Measurements from ENCODE around the gene NCR3LG1. TPM values are rescaled to one million over a fixed set of nuclear protein-coding genes. Genes with fewer than 3 reads are reported as not detected.

The NCR3LG1 gene
- total and polyA plus RNA-seq, 2 donors (not counting 3 experiments of a cell fraction or from before 2014, with no cell fraction given), result 2.2 to 8.1 TPM

DNA sequence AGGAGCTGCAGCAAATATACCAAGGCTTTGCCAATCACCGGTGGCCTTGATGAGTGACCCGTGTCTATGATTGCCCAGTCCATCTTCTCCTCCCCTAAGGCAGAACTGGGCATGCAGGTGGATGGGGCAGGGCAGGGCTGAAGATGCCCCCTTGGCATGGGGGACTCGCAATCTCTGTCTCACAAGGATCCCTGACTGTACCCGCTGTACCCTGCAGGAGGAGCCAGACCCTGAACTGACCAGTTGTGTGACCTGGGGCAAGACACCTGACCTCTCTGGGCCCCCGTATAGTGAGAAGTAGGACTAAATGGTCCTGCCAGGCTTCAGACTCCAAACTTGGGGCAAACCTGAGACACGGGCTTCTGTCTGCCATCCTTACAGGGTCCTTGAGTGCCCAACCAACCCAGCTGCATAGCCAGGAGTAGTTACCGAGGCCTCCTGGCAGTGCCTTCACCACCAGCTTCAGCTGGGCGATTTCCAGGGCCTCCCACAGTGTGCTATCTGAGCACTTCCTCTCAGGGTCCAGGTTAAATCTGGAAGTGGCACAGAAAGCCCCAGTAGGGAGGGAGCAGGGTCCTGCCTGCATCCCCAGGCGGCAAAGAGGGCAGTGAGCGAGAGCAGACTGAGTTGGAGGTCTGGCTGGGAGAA is 43.3 kb downstream of the NCR3LG1 start:
- Histone ChIP-seq H2AFZ (ENCODE audit: low read depth, low read length) (no peak overlapping the region), H3K4me2 (ENCODE audit: insufficient read depth, low read length) (no peak overlapping the region), H3K4me1 (ENCODE audit: control insufficient read depth, extremely low read depth, insufficient read depth, low read length) (no peaks in the 10 kb centered on the region), H3K27me3 (ENCODE audit: control insufficient read depth in 2 of 2, insufficient read depth in 2 of 2, low read length in 2 of 2) (peaks cover 6 to 14% of the 10 kb centered on the region in 2 experiments), H3K27ac (ENCODE audit: insufficient read depth, low read depth, low read length) (no peak overlapping the region), H3K4me3 (replicated peaks in 1 of 3; ENCODE audit: insufficient read depth in 1 of 3, low read depth in 1 of 3, low read length in 3 of 3) (no peak overlapping the region), H3K9me1 (replicated peaks; ENCODE audit: control insufficient read depth, extremely low read depth, insufficient read depth, low read length) (no peaks in the 10 kb centered on the region), H3K9ac (replicated peaks; ENCODE audit: extremely low read depth, insufficient read depth, low read length) (no peak overlapping the region), H3K9me3 (replicated peaks; ENCODE audit: control insufficient read depth, insufficient read depth, low read length) (no peaks in the 10 kb centered on the region), H3K79me2 (ENCODE audit: control insufficient read depth, insufficient read depth, low read length) (no peaks in the 10 kb centered on the region), H3K36me3 (ENCODE audit: control insufficient read depth in 2 of 2, extremely low read depth in 1 of 2, insufficient read depth in 2 of 2, low read length in 2 of 2) (no peaks in the 10 kb centered on the region), H4K20me1 (replicated peaks; ENCODE audit: control insufficient read depth, extremely low read depth, insufficient read depth, low read length) (no peaks in the 10 kb centered on the region)
- intact Hi-C loops (cut with micrococcal nuclease) (no loop called here), dilution Hi-C loops (cut with MboI; ENCODE audit: extremely low pct_ligation_motif_present, low sequenced_read_pairs) (no loop called here)
- TF ChIP-seq EZH2 (IDR thresholded peaks at IDR 0.05; ENCODE audit: borderline replicate concordance, low read depth, low read length, severe bottlenecking) (no peak), POLR2AphosphoS5 (IDR thresholded peaks at IDR 0.05; ENCODE audit: insufficient read depth, low read depth, low read length) (no peak), FOS (IDR thresholded peaks at IDR 0.05; ENCODE audit: borderline replicate concordance, insufficient read depth, low read length) (no peak), JUN (IDR thresholded peaks at IDR 0.05; ENCODE audit: borderline replicate concordance, insufficient read depth, insufficient read length, low read depth) (no peak), MYC (IDR thresholded peaks at IDR 0.05; ENCODE audit: low read depth, low read length) (no peak), POLR2A (IDR thresholded peaks at IDR 0.05; ENCODE audit: low read depth, low read length) (no peak)
- TF ChIP-seq, protein P1, sequence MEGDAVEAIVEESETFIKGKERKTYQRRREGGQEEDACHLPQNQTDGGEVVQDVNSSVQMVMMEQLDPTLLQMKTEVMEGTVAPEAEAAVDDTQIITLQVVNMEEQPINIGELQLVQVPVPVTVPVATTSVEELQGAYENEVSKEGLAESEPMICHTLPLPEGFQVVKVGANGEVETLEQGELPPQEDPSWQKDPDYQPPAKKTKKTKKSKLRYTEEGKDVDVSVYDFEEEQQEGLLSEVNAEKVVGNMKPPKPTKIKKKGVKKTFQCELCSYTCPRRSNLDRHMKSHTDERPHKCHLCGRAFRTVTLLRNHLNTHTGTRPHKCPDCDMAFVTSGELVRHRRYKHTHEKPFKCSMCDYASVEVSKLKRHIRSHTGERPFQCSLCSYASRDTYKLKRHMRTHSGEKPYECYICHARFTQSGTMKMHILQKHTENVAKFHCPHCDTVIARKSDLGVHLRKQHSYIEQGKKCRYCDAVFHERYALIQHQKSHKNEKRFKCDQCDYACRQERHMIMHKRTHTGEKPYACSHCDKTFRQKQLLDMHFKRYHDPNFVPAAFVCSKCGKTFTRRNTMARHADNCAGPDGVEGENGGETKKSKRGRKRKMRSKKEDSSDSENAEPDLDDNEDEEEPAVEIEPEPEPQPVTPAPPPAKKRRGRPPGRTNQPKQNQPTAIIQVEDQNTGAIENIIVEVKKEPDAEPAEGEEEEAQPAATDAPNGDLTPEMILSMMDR (IDR thresholded peaks at IDR 0.05; ENCODE audit: extremely low read depth in 1 of 2, insufficient read depth in 1 of 2, low read depth in 1 of 2, low read length in 2 of 2), result no peak
- TF ChIP-seq, protein P2, sequence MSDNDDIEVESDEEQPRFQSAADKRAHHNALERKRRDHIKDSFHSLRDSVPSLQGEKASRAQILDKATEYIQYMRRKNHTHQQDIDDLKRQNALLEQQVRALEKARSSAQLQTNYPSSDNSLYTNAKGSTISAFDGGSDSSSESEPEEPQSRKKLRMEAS (IDR thresholded peaks at IDR 0.05; ENCODE audit: insufficient read depth, insufficient read length), result no peak
- CTCF ChIA-PET, result interaction anchor here (1.4 kb wide), 1 partner anchor 11 kb away, joined by 5 read pairs; no protein-coding TSS in a partner anchor
- BruUV-seq (replicated peaks), result no TSS peak
- FAIRE-seq (no peak), DNase-seq (ENCODE audit: low read depth, low spot score) (no peak)
- POLR2A ChIA-PET, result no interaction called here

Measured in endothelial cell of umbilical vein (primary cell).